ENCODE results near the gene FHOD1. TPM values are rescaled to one million over a fixed set of nuclear protein-coding genes. Genes with fewer than 3 reads are reported as not detected.

FHOD1 gene
- total RNA-seq, 1 experiment from 2014 or later = 37.4 TPM

DNA sequence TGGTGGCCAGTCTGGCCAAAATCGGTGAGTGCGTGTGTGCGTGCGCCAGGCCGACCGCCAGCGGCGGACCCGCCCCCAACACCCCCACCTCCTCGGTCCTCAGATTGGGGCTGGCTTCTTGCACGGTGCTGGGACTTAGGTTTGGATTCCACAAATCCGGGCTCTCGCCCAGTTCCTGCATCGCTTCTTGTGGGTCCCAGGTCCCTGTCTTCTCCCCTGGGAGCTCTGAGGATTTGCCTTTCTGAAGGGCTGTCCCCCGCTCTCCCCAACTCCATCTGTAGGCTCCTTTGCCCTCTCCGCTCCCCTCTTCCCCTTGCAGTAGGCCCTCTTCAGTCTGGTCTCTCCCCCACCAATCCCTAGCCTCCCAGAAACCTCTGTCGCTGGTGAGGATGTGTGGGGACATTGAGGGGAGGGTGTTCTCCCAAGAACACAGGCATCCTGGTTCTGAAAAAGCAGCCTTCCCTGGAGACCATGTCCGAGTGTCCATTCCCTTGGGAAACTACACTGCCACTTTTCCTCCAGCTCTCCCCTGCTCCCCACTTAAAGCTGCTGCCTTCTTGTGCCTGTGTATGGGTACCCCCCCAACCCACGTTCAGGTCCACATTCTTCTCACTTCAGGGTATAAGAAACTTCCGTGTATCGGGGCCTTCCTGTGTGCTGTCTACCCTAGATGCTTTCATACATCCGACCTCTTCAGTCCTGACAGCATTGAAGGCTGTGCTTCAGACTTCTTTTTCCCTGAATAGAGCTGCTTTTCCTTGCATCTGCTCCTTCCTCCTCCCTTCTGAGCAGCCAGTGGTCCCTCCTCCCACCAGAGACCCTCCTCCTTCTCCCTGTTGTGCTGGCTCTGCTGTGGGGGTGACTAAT, 2.1 kb upstream of the FHOD1 start:
- peaks cover 2% of the 10 kb centered on the region; the same call in 1 of the 2 replicates for H3K36me3 ChIP-seq (replicated peaks; ENCODE audit: control insufficient read depth, insufficient read depth, low read length)
- DNase-seq = no peak
- peaks cover 28% of the 10 kb centered on the region for H3K27me3 ChIP-seq (ENCODE audit: control insufficient read depth, insufficient read depth, low read length)
- peak overlapping the region; percentile 67 for H3K4me3 ChIP-seq (ENCODE audit: insufficient read depth, low read depth, low read length)

DNA sequence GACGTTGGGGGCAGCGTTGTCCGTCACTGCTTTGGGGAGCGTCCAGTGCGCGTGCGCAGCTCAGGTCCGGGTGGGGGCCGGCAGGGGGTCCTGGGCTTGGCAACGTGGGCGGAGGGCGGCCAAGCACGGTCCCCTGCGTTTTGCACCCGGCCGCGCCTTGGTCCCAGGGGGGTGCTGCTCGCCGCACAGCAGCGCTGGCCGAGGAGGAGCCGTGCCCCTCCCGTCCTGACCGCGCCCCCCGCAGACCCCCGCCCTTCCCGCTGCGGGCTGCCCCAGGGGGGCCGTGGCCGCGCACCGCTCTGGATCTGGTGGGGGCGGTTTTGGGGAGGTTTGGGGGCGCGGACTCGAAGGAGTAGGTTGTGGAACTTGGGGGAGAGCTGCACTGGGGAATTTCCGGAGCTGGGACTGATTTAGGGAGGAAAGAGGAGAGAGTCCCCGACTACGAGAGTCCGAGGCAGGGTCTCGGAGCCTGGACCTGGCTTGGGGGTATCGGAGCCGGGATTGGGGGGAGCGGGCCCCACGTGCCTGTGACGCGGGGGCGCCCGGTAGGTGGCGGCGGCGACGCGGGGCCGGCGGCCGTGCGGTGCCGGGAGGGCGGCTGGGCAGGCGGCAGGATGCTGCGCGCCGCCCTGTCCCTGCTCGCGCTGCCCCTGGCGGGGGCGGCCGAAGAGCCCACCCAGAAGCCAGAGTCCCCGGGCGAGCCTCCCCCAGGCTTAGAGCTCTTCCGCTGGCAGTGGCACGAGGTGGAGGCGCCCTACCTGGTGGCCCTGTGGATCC, 1.3 kb upstream of the FHOD1 start, which contains the start of gene SLC9A5:
SLC9A5 (plus strand) TSS at position 579 of the 777 bp plus-strand sequence; CDS start at position 615, 36 bp downstream.
- peaks cover 2% of the 10 kb centered on the region for H3K36me3 ChIP-seq (replicated peaks; ENCODE audit: control insufficient read depth, insufficient read depth, low read length)
- peak within 1 kb of the TSS; percentile 67 for H3K4me3 ChIP-seq (ENCODE audit: insufficient read depth, low read depth, low read length)
- DNase-seq = peak; percentile 84
- H3K27me3 ChIP-seq (ENCODE audit: control insufficient read depth, insufficient read depth, low read length) = peaks cover 28% of the 10 kb centered on the region

DNA sequence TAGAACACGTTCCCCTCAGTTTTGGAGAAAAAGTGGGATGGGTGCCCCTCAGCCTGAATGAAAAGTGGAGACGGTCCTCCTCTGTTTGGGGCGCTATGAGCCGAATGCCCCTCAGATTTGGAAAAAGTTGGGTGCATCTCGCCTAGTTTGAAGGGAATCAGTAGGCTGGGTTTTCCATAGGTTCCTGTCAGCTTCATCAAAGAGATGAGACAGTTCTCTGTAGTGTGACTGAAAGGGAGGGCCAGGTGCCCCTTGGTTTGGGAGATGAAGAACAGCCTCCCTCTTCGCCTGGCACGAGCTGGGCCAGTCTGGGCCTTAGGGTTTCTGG, 756 bp upstream of the FHOD1 start:
- peaks cover 2% of the 10 kb centered on the region for H3K36me3 ChIP-seq (replicated peaks; ENCODE audit: control insufficient read depth, insufficient read depth, low read length)
- DNase-seq = no peak
- peak overlapping the region; percentile 67 for H3K4me3 ChIP-seq (ENCODE audit: insufficient read depth, low read depth, low read length)
- peaks cover 28% of the 10 kb centered on the region for H3K27me3 ChIP-seq (ENCODE audit: control insufficient read depth, insufficient read depth, low read length)

DNA sequence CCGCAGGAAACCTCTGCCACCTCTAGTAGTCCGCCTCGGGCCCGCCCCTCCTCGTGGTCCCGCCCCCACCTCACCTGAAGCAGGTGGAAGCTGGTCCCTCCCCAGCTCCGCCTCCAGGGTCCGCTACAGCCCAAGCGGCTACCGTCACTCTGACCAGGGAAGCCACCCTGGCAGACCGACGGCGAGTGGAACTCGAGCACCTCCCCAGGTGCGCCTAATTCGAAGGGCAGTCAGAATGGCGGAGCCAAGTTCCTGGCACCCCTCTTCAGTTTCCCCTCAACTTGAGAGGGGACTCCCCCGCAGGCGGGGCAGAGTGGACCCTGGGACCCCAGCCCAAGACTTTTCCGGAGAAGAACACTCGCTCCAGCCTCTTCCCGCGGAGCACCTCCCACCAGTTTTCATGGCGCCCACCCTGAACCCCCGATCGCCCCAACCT, 507 bp downstream of the FHOD1 start:
- Histone ChIP-seq H3K27me3 (ENCODE audit: control insufficient read depth, insufficient read depth, low read length) (peaks cover 28% of the 10 kb centered on the region), H3K4me3 (ENCODE audit: insufficient read depth, low read depth, low read length) (peak overlapping the region; percentile 99), H3K36me3 (replicated peaks; ENCODE audit: control insufficient read depth, insufficient read depth, low read length) (no peaks in the 10 kb centered on the region; the same call in 1 of the 2 replicates)
- peak; percentile 97 for DNase-seq

GRCh38 chr16:67246081-67246755, 1.1 kb downstream of the FHOD1 start:
- peak; percentile 93 for DNase-seq
- Histone ChIP-seq H3K27me3 (ENCODE audit: control insufficient read depth, insufficient read depth, low read length) (peaks cover 28% of the 10 kb centered on the region), H3K36me3 (replicated peaks; ENCODE audit: control insufficient read depth, insufficient read depth, low read length) (no peaks in the 10 kb centered on the region; the same call in 1 of the 2 replicates), H3K4me3 (ENCODE audit: insufficient read depth, low read depth, low read length) (peak overlapping the region; percentile 99)

DNA sequence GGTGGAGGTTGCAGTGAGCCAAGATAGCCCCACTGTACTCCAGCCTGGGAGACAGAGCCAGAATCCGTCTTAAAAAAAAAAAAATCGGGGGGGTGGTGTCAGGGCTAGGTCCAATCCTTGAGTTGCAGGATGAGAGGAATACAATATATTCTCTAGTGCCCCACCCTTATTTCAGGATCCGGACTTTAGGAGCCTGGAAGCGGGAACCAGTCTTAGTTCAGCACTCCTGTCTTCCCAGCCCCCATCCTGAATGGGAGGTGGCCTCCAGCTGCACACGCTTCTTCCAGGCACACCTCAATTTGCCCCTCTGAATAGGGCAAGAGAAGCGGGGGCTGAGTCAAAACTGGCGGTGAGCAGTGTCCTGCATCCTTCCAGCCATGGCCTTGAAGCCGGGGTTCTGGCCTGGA, 1.6 kb downstream of the FHOD1 start:
- Histone ChIP-seq H3K27me3 (ENCODE audit: control insufficient read depth, insufficient read depth, low read length) (peaks cover 28% of the 10 kb centered on the region), H3K4me3 (ENCODE audit: insufficient read depth, low read depth, low read length) (peak overlapping the region; percentile 99), H3K36me3 (replicated peaks; ENCODE audit: control insufficient read depth, insufficient read depth, low read length) (no peaks in the 10 kb centered on the region; the same call in 1 of the 2 replicates)
- no peak for DNase-seq

GRCh38 chr16:67245186-67245585, 2.1 kb downstream of the FHOD1 start:
- Histone ChIP-seq H3K27me3 (ENCODE audit: control insufficient read depth, insufficient read depth, low read length) (peaks cover 25% of the 10 kb centered on the region), H3K36me3 (replicated peaks; ENCODE audit: control insufficient read depth, insufficient read depth, low read length) (no peaks in the 10 kb centered on the region; the same call in 1 of the 2 replicates), H3K4me3 (ENCODE audit: insufficient read depth, low read depth, low read length) (no peak overlapping the region)
- no peak for DNase-seq

- DNase-seq = no peak
- peaks cover under 1% of the 10 kb centered on the region for H3K36me3 ChIP-seq (replicated peaks; ENCODE audit: control insufficient read depth, insufficient read depth, low read length)
- H3K27me3 ChIP-seq (ENCODE audit: control insufficient read depth, insufficient read depth, low read length) = peaks cover 19% of the 10 kb centered on the region
- H3K4me3 ChIP-seq (ENCODE audit: insufficient read depth, low read depth, low read length) = no peak overlapping the region
These were observed 2.7 kb downstream of the FHOD1 start for GRCh38 chr16:67244387-67245185.

GRCh38 chr16:67243481-67243880, 3.8 kb downstream of the FHOD1 start:
- H3K36me3 ChIP-seq (replicated peaks; ENCODE audit: control insufficient read depth, insufficient read depth, low read length) = peaks cover 5% of the 10 kb centered on the region
- no peak overlapping the region for H3K4me3 ChIP-seq (ENCODE audit: insufficient read depth, low read depth, low read length)
- no peak for DNase-seq
- H3K27me3 ChIP-seq (ENCODE audit: control insufficient read depth, insufficient read depth, low read length) = peaks cover 9% of the 10 kb centered on the region

DNA sequence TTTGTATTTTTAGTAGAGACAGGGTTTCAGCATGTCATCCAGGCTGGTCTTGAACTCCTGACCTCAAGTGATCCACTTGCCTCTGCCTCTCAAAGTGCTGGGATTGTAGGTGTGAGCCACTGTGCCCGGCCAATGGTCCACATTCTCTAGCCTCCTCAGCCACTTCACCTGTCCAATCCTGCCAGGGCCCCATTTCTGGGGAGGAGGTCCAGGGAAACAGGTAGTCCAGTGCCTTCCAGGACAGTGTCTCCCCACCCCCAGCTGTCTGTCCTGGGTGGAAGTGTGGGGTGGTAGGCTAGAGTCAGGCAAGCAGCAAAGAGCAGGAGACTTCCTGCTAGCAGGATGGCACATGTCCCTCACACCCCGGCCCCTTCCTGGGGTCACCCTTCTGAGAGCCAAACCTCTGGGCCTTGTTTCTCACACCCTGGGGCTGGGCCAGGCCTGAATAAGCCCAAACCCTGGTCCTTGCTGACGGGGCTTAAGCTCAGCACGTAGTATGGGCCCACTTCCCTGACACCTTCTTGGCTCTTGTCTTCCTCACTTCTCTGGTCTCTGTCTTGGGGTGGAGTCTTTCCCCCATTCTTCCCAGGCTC, 5.0 kb downstream of the FHOD1 start:
- no peaks in the 10 kb centered on the region for H3K27me3 ChIP-seq (ENCODE audit: control insufficient read depth, insufficient read depth, low read length)
- DNase-seq = no peak

DNA sequence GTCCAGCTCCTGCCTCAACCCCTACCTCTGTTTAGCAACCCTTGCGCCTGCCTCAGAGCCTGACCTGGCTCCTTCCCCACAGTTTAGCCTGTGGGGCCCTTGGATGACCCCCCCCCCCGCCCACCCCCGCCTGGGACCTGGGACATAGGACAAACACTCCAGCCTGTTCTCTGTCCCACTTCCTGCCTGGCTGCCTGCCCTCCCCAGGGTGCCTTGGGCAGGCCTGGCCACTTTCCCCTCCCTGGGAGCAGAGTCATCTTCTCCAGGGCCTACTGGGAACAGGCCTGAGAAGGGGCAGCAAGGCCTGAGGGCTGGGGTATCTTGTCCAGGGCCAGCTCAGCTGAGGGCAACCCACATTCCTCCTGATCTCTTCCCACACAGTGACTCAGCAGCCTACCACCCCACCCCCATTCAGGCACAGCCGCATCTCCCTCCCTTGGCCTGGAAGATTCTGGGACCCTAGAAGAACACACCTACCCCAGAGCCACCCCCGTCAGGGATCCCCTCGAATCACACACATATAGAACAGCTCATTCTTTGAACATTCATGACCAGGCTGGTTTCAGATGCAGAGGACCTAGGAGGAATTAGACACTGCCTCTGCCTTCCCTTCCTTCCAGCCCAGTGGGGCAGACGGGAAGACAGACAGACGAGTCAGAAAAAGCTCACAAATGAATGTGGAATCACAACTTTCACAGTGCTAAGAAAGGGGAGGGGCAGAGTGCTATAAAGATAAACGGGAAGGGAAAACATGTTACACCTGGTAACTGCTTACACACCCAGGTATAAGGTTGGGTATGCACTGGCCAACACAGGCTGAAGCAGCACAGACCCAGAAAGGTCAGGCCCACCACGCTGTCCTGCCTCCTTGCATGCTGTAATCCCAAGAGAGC, 6.0 kb downstream of the FHOD1 start:
- no peak overlapping the region for H3K4me3 ChIP-seq (ENCODE audit: insufficient read depth, low read depth, low read length)
- no peaks in the 10 kb centered on the region for H3K27me3 ChIP-seq (ENCODE audit: control insufficient read depth, insufficient read depth, low read length)
- peak; percentile 74 for DNase-seq
- peaks cover 12% of the 10 kb centered on the region for H3K36me3 ChIP-seq (replicated peaks; ENCODE audit: control insufficient read depth, insufficient read depth, low read length)

More for the DNA sequence above, 5.0 kb downstream of the FHOD1 start:
- Histone ChIP-seq H3K36me3 (replicated peaks; ENCODE audit: control insufficient read depth, insufficient read depth, low read length) (peaks cover 10% of the 10 kb centered on the region), H3K4me3 (ENCODE audit: insufficient read depth, low read depth, low read length) (no peak overlapping the region)

- no peak for DNase-seq
- Histone ChIP-seq H3K27me3 (ENCODE audit: control insufficient read depth, insufficient read depth, low read length) (no peaks in the 10 kb centered on the region), H3K36me3 (replicated peaks; ENCODE audit: control insufficient read depth, insufficient read depth, low read length) (peaks cover 18% of the 10 kb centered on the region), H3K4me3 (ENCODE audit: insufficient read depth, low read depth, low read length) (no peak overlapping the region)
These were observed 6.8 kb downstream of the FHOD1 start for GRCh38 chr16:67240506-67240905.
